Measurements from ENCODE around the gene WDPCP.
"Not testable (repeated sequence)": the region's sequence is repeated elsewhere in the genome, so short reads cannot be mapped to it uniquely, and the experiment has no call there.

WDPCP gene

DNA sequence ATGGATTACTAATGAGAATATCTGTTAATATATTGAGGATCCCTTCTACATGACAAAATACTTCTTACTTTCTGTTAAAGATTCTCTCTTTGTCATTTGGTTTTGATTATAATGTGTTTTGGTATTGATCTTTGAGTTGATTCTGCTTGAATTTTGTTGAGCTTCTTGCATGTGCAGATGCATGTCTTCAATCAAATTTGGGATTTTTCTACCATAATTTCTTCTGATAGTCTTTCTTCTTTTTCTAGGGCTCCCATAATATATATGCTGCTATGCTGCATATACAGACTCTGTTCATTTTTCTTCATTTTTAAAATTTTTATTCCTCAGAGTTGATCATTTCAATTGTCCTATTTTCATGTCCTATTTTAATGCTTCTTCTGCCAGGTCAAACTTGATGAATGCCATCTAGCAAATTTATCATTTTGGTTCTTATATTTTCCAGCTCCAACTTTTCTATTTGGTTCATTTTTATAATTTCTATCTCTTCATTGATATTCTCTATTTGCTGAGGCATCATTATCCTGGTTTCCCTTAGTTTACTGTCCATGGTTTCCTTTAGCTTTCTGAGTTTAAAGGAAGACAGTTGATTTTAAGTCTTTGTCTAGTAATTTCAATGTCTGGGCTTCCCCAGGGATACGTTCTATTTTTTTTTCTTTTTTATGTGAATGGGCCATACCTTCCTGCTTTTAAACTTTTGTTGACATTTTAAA is 244.7 kb downstream of the WDPCP start:
- no peak for DNase-seq

DNA sequence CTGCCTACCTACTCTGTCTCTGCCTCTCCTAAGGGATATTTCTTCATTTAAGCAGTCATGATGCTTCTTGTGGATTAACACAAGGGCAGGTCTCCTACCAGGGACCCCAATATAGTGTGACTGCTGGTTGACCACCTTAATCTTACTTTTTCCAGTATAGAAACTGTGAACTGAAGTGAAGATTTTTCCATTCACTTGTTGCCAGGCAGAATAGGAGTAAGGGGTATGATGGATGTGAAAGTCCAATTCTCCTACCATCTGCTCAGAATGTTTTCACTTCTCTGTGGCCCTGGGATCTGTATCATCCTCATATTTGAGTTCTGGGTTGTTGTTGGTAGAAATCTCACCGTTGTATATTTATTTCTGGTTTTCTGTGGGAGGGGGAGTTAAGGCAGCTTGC is 247.8 kb downstream of the WDPCP start:
- no peak for DNase-seq

- DNase-seq: no peak
These were observed 253.4 kb downstream of the WDPCP start for GRCh38 chr2:63334910-63335309.

GRCh38 chr2:63326473-63326872 is 261.8 kb downstream of the WDPCP start:
- DNase-seq: no peak

DNA sequence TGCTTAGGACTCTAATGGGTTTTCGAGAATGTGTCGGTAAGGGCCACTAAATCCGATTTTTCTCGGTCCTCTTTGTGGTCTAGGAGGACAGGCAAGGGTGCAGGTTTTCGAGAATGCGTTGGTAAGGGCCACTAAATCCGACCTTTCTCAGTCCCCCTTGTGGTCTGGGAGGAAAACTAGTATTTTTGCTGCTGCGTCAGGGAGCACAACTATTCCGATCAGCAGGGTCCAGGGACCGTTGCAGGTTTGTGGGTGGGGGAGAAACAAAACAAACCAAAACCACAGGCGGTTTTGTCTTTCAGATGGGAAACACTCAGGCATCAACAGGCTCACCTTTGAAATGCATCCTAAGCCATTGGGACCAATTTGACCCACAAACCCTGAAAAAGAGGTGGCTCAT is 264.6 kb downstream of the WDPCP start:
- not testable (repeated sequence) for DNase-seq

DNA sequence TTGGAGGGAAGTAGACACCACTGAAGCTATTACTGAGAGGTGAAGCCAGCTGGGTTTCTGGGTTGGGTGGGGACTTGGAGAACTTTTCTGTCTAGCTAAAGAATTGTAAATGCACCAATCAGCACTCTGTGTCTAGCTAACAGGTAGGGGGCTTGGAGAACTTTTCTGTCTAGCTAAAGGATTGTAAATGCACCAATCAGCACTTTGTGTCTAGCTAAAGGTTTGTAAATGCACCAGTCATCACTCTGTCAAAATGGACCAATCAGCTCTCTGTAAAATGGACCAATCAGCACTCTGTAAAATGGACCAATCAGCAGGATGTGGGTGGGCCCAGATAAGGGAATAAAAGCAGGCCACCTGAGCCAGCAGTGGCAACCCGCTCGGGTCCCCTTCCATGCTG is 266.3 kb downstream of the WDPCP start:
- DNase-seq: not testable (repeated sequence)

DNA sequence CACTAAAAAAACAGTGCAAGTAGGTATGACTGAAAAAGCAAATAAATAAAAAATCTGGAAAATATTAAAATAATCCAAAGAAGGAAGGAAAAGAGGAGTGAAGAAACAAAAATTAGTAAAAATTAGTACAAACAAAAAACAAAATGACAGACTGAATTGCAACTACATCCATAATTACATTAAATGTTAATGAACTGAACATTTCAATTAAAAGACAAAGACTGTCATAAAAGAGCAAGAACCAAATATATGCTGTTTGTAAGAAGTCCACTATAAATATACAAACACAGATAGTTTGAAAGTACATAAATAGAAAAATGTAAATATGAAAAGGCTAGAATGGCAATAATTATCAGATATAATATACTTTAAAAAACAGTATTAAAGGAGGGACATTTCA is 267.6 kb downstream of the WDPCP start:
- DNase-seq: no peak

GRCh38 chr2:63310614-63311013 is 277.7 kb downstream of the WDPCP start:
- no peak for DNase-seq

GRCh38 chr2:63301481-63301880 is 286.8 kb downstream of the WDPCP start:
- no peak for DNase-seq

- DNase-seq: no peak
These were observed 287.4 kb downstream of the WDPCP start for GRCh38 chr2:63300835-63301234.

DNA sequence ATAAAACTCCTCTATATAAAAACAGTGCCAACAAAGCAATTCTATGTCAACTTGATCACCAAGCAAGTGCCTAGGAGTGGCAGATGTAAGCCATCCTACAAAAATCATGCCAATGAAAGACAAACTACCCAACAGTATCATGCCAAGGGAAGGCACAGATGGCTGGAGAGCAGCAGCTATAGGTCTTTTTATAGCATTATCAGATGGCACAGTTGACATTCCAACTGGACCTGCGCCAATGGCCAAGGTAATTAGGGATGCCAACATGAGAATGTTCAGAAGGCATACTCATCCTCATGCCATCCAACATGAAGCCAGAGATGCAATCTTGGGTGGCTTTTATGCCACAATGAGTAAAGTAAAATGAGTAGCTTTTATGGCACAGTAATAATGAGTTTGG is 300.3 kb downstream of the WDPCP start:
- no peak for DNase-seq

DNA sequence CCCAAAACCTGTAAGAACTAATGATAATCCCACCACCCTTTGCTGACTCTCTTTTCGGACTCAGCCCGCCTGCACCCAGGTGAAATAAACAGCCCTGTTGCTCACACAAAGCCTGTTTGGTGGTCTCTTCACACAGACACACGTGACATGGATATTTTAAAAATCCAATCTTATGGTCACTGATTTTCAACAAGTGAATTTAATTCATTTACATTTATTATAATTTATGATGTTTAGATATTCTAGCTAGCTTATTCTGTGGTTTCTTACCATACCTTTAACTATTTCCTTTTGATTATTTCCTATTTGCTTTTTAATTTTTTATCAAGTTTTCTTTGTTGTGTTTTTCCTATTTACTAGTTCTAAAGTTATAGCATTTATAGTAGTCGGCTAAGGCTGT is 301.8 kb downstream of the WDPCP start:
- DNase-seq: not testable (repeated sequence)

DNA sequence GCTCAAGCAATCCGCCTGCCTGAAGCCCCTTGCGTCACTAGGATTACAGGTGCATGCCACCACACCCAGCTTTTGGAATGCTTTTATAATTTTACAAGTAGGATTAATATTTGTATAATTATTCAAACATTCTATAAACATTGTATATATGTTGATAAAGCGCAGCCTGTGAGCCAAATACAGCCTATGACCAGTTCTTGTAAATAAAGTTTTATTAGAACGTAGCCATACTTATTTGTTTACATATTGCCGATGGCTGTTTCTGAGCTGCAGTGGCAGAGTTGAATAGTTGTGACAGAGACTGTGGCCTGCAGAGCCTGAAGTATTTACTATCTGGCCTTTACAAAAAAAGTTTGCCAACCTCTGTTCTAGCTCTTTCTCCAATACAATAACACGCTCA is 305.0 kb downstream of the WDPCP start:
- no peak for DNase-seq

GRCh38 chr2:63272560-63272959 is 315.7 kb downstream of the WDPCP start:
- DNase-seq: no peak

GRCh38 chr2:63270717-63271116 is 317.6 kb downstream of the WDPCP start:
- DNase-seq: no peak

DNA sequence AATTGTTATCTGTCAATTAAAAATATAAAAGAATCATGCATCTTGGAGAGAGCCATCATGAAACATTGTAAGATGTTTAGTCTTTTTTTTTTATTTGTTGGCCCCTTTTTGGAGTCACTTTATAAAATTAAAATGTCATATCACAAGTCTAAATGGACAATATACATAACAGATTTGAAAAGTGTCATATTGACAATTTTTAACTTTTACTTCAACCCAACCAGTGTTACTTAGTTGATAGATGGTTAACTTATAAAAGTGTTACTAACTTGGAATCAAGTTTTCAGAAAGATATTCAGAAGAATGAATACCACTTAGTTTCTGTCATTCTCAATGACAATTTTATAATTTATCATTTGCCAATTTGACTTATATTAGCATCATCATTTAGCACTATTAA is 319.3 kb downstream of the WDPCP start:
- DNase-seq: no peak

DNA sequence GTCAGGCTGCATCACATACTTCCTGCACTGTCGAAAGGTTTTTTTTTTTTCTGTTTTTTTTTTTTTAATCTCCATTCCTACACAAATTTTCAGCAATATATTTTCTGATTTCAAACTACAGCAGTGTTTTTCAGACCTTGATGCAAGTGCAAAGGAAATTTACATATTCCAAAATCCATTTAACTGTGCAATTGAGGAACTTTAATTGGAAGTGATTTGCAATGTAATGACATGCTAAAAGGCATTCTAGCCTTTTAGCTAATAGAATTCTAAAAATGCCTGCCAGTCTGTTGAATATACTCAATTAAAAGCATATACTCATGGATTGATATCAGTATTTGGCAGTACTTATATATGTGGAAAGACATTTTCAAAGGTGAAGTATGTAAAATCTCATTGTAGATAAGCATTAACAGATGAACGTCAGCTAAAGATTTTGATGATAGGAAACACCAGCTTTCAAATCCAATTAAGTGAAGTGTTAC is 327.1 kb downstream of the WDPCP start:
- DNase-seq: no peak

- no peak for DNase-seq
These were observed 330.8 kb downstream of the WDPCP start for GRCh38 chr2:63257473-63257872.

DNA sequence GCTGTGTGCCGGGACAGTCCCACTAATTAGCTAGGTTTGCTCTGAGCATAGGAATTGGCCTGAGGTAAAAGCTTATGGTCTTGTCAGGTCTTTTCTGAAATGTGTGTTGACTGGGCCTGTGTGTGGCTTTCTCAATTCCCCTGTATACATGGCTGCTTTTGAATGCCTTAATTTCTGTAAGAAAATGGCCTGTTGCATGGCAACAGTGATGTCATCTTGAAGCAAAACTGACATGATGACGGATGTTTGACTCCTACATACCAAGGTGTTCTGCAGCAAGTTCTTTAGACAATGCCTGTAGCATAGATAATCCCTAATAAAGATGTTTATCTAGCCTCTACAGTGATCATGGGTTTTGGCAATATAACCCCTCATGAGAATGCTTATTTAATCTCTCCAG is 339.1 kb downstream of the WDPCP start:
- no peak for DNase-seq

DNA sequence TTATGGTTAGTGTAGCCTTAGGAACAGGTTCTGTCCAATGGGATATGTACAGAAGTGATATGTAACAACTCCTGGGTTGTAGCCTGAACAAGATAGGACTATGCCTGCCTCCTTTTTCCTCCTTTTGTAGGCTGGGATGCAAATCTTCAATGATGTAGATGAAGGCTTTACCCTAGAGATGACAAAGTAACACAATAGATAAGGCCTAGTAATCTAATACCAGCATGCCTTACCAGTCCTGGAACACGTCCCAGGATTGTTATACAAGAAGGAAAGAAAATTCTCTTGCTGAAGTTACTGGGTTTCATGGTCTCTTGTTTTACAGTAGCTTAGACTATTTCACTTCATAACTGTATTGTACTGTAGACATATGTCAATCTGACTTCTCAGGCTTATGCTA is 345.5 kb downstream of the WDPCP start:
- DNase-seq: no peak

- no peak for DNase-seq
These were observed 362.2 kb downstream of the WDPCP start for GRCh38 chr2:63225964-63226686.

- no peak for DNase-seq
These were observed 369.3 kb downstream of the WDPCP start for GRCh38 chr2:63218800-63219526.

DNA sequence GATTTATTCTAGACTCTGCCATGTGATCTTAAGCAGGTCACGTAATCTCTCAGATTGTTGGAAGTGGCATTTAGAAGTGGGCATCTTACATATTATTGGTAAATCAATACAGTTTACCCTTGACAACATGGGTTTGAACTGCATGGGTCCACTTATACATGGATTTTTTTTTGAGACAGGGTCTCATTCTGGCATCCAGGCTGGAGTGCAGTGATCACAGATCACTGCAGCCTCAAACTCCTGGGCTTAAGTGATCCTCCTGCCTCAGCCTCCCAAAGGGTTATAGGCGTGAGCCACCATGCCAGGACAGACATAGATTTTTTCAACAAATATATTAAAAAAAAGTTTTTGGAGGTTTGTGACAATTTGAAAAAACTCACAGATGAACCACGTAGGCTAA is 393.0 kb downstream of the WDPCP start:
- DNase-seq: no peak

DNA sequence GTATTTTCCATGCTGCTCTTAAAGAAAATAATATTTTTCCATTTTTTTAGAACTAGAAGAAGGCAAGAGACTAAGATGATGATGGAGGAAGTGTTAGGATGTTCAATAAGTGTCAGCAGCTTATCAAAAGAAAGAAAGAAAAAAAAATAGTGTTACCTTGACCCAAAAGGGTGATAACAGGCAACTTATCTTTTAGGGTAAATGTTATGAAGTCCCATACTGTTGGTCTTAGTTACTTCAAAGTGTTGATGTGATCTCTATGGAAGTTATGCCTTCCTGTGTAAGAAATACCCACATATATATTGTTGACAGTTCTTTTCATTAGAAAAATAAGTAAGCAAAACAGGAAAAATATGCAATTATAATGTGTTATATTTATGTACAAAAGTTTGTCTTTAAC is 394.1 kb downstream of the WDPCP start:
- DNase-seq: no peak

Measured in COR-L47 (cell line).